MM.1S (cell line): ENCODE results near the gene KIRREL3.

Experiments
- CTCF ChIP-seq: fragments of 300-600 bp; sonication (generic); IDR thresholded peaks from 2 replicates; pipeline ENCODE4 v1.5.1; 2016; ENCODE audit warnings: antibody characterized with exemption, low read length, mixed read lengths
- EZH2 ChIP-seq: fragments of 300-600 bp; sonication (generic); optimal IDR thresholded peaks from 2 replicates; pipeline ENCODE3; 2017; ENCODE audit warnings: low read depth, mild to moderate bottlenecking, antibody characterized with exemption, low read length, mixed read lengths

GRCh38 chr11:126704096-126704495 is 296.5 kb downstream of the KIRREL3 start:
- TF ChIP-seq EZH2 (no peak), CTCF (no peak)
